Neural cell (in vitro differentiated cells): Measurements from ENCODE around the gene WFDC12. TPM values are rescaled to one million over a fixed set of nuclear protein-coding genes. Genes with fewer than 3 reads are reported as not detected.

ENCODE experiments used
- H2AFZ ChIP-seq: fragments of 200-600, 300-800 bp; sonication (generic), shearing (Covaris generic); 2 replicates; pipeline ENCODE4 v1.6.0; 2014; ENCODE audit warnings: low read depth, mild to moderate bottlenecking, antibody characterized with exemption, low read length, moderate library complexity
- H3F3A ChIP-seq: fragments of 200-600 bp; shearing (Covaris generic); 2 replicates; pipeline ENCODE4 v1.6.1; 2016; ENCODE audit warnings: mild to moderate bottlenecking, moderate library complexity, mixed read lengths, antibody characterized with exemption, low read length; ENCODE audit not compliant: insufficient read depth, poor library complexity, severe bottlenecking
- H3K27ac ChIP-seq: fragments of 200-600, 300-800 bp; sonication (generic), shearing (Covaris generic); 2 replicates; pipeline ENCODE4 v1.5.1; 2014; ENCODE audit warnings: mild to moderate bottlenecking, low read length, moderate library complexity
- H3K27me3 ChIP-seq: fragments of 300-800, 200-600 bp; sonication (generic), shearing (Covaris generic); 2 replicates; pipeline ENCODE4 v1.6.0; 2014; ENCODE audit warnings: mild to moderate bottlenecking, low read depth, low read length, moderate library complexity; ENCODE audit not compliant: insufficient read depth
- H3K36me3 ChIP-seq: fragments of 300-800, 200-600 bp; sonication (generic), shearing (Covaris generic); 2 replicates; pipeline ENCODE4 v1.5.1; 2014; ENCODE audit warnings: mild to moderate bottlenecking, antibody characterized with exemption, low read length, moderate library complexity; ENCODE audit not compliant: insufficient read depth
- H3K4me2 ChIP-seq: fragments of 300-800, 200-600 bp; sonication (generic), shearing (Covaris generic); 2 replicates; pipeline ENCODE4 v1.6.0; 2014; ENCODE audit warnings: mild to moderate bottlenecking, low read length
- H3K4me3 ChIP-seq: fragments of 300-800, 200-600 bp; sonication (generic), shearing (Covaris generic); 2 replicates; pipeline ENCODE4 v1.5.1; 2014; ENCODE audit warnings: mild to moderate bottlenecking, low read length, moderate library complexity
- H3K79me2 ChIP-seq: fragments of 200-600 bp; shearing (Covaris generic); replicated peaks from 2 replicates; pipeline ENCODE4 v1.6.0; 2014; ENCODE audit warnings: mild to moderate bottlenecking, low read length, moderate library complexity; ENCODE audit not compliant: insufficient read depth
- H3K9ac ChIP-seq: fragments of 300-800, 200-600 bp; sonication (generic), shearing (Covaris generic); 2 replicates; pipeline ENCODE4 v1.6.1; 2016; ENCODE audit warnings: mild to moderate bottlenecking, low read length, mixed read lengths
- H3K9me2 ChIP-seq: fragments of 200-600 bp; shearing (Covaris generic); 2 replicates; pipeline ENCODE4 v1.6.1; 2016; ENCODE audit warnings: mild to moderate bottlenecking, low read length, mixed read lengths; ENCODE audit not compliant: insufficient read depth
- H3K9me3 ChIP-seq: fragments of 200-600, 300-800 bp; sonication (generic), shearing (Covaris generic); 2 replicates; pipeline ENCODE4 v1.6.1; 2016; ENCODE audit warnings: mild to moderate bottlenecking, mixed run types, low read length, moderate library complexity, mixed read lengths
- H4K20me1 ChIP-seq: fragments of 200-600 bp; shearing (Covaris generic); 2 replicates; pipeline ENCODE4 v1.6.1; 2016; ENCODE audit warnings: mild to moderate bottlenecking, mixed run types; ENCODE audit not compliant: insufficient read depth
- EP300 ChIP-seq: fragments of 450-650 bp; conservative IDR thresholded peaks from 2 replicates; pipeline ENCODE4 v1.6.1; 2014; ENCODE audit warnings: antibody characterized with exemption, mild to moderate bottlenecking, moderate library complexity; ENCODE audit not compliant: poor library complexity, severe bottlenecking
- EZH2 ChIP-seq: fragments of 200-600, 300-800 bp; shearing (Covaris generic), sonication (generic); IDR thresholded peaks from 2 replicates; pipeline ENCODE4 v1.6.1; 2014; ENCODE audit warnings: antibody characterized with exemption, low read length, borderline replicate concordance, mild to moderate bottlenecking; ENCODE audit not compliant: insufficient read depth, poor library complexity, severe bottlenecking
- MXI1 ChIP-seq: fragments of 450-650 bp; conservative IDR thresholded peaks from 2 replicates; pipeline ENCODE4 v1.6.1; 2014; ENCODE audit warnings: antibody characterized with exemption, mild to moderate bottlenecking; ENCODE audit not compliant: poor library complexity, severe bottlenecking
- POLR2AphosphoS5 ChIP-seq: IDR thresholded peaks from 2 replicates; pipeline ENCODE4 v1.6.1; 2012
- RAD21 ChIP-seq: fragments of 450-650 bp; conservative IDR thresholded peaks from 2 replicates; pipeline ENCODE4 v1.6.1; 2014; ENCODE audit warnings: antibody characterized with exemption, mild to moderate bottlenecking, moderate library complexity
- SMC3 ChIP-seq: fragments of 450-650 bp; conservative IDR thresholded peaks from 2 replicates; pipeline ENCODE4 v1.6.1; 2014; ENCODE audit warnings: antibody characterized with exemption, mild to moderate bottlenecking, moderate library complexity; ENCODE audit not compliant: poor library complexity
- TAF1 ChIP-seq: IDR thresholded peaks from 2 replicates; pipeline ENCODE4 v1.6.1; 2012; ENCODE audit warnings: low read depth
- polyA plus RNA-seq: library from polyadenylated mRNA; depleted of rRNA; stranded (reverse); fragments of >200 nt; gene quantifications from 2 replicates; pipeline ENCODE4 v1.2.3, GENCODE V29; 2014
- TF ChIP-seq, protein P1 (sequence below): IDR thresholded peaks from 2 replicates; pipeline ENCODE4 v1.6.1; 2012; ENCODE audit warnings: borderline replicate concordance
- TF ChIP-seq, protein P2 (sequence below): fragments of 450-650 bp; IDR thresholded peaks from 2 replicates; pipeline ENCODE4 v1.5.1; 2014; ENCODE audit warnings: antibody characterized with exemption, mild to moderate bottlenecking, moderate library complexity; ENCODE audit not compliant: poor library complexity, severe bottlenecking

The WFDC12 gene
- polyA plus RNA-seq, 1 donor from 2014 or later, result not detected

DNA sequence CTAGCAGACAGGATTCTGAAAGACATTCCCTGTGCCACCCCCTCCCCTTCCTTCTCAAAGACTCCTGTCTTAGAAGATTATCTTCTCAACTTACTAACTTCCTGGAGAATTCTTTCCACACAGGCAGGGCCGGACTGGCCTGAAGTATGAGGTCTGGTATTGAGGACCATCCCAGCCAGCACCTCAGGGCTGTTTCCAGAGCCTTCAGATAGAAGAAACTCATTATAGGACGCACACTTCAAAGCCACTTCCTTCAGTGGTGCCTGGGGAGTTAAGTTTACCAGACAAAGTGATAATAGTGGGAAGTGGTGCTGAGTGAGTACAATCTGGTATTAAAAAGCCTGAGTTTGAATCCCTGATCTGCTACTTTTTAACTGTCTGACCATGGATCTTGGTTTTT, 39.0 kb downstream of the WFDC12 start:
- Histone ChIP-seq H3K4me2 (no peak overlapping the region), H2AFZ (no peak overlapping the region), H3K9me2 (no peaks in the 10 kb centered on the region), H3K36me3 (peaks cover 7% of the 10 kb centered on the region), H3K79me2 (no peaks in the 10 kb centered on the region), H3F3A (no peaks in the 10 kb centered on the region), H3K4me3 (no peak overlapping the region), H3K9me3 (no peaks in the 10 kb centered on the region), H3K9ac (no peak overlapping the region), H4K20me1 (no peaks in the 10 kb centered on the region), H3K27me3 (no peaks in the 10 kb centered on the region), H3K27ac (no peak overlapping the region)
- TF ChIP-seq SMC3 (no peak), EZH2 (no peak), TAF1 (no peak), RAD21 (no peak), MXI1 (no peak), EP300 (no peak), POLR2AphosphoS5 (no peak)
- TF ChIP-seq, protein P1, sequence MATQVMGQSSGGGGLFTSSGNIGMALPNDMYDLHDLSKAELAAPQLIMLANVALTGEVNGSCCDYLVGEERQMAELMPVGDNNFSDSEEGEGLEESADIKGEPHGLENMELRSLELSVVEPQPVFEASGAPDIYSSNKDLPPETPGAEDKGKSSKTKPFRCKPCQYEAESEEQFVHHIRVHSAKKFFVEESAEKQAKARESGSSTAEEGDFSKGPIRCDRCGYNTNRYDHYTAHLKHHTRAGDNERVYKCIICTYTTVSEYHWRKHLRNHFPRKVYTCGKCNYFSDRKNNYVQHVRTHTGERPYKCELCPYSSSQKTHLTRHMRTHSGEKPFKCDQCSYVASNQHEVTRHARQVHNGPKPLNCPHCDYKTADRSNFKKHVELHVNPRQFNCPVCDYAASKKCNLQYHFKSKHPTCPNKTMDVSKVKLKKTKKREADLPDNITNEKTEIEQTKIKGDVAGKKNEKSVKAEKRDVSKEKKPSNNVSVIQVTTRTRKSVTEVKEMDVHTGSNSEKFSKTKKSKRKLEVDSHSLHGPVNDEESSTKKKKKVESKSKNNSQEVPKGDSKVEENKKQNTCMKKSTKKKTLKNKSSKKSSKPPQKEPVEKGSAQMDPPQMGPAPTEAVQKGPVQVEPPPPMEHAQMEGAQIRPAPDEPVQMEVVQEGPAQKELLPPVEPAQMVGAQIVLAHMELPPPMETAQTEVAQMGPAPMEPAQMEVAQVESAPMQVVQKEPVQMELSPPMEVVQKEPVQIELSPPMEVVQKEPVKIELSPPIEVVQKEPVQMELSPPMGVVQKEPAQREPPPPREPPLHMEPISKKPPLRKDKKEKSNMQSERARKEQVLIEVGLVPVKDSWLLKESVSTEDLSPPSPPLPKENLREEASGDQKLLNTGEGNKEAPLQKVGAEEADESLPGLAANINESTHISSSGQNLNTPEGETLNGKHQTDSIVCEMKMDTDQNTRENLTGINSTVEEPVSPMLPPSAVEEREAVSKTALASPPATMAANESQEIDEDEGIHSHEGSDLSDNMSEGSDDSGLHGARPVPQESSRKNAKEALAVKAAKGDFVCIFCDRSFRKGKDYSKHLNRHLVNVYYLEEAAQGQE, result no peak
- TF ChIP-seq, protein P2, sequence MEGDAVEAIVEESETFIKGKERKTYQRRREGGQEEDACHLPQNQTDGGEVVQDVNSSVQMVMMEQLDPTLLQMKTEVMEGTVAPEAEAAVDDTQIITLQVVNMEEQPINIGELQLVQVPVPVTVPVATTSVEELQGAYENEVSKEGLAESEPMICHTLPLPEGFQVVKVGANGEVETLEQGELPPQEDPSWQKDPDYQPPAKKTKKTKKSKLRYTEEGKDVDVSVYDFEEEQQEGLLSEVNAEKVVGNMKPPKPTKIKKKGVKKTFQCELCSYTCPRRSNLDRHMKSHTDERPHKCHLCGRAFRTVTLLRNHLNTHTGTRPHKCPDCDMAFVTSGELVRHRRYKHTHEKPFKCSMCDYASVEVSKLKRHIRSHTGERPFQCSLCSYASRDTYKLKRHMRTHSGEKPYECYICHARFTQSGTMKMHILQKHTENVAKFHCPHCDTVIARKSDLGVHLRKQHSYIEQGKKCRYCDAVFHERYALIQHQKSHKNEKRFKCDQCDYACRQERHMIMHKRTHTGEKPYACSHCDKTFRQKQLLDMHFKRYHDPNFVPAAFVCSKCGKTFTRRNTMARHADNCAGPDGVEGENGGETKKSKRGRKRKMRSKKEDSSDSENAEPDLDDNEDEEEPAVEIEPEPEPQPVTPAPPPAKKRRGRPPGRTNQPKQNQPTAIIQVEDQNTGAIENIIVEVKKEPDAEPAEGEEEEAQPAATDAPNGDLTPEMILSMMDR, result no peak

DNA sequence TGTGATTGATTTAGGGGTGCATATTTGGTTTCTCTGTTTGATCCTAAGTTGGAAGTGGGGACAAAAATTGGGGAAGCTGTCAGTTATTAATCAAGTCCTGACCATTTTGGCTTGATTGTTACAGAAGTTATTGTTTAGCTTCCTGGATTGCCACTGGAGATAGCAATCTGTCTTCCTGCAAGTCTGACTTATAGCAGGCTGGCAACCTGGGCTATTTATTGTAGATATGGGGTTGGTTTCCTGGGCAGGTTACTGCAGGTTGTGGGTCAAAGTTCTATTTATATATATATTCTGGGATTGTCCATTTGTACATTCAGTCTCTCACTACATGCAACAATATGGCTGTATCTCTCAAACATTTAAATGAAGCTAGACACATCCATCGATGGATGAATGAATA, 41.1 kb downstream of the WFDC12 start:
- Histone ChIP-seq H3K4me2 (no peak overlapping the region), H2AFZ (no peak overlapping the region), H3K9ac (no peak overlapping the region), H4K20me1 (no peaks in the 10 kb centered on the region), H3F3A (no peaks in the 10 kb centered on the region), H3K4me3 (no peak overlapping the region), H3K9me2 (no peaks in the 10 kb centered on the region), H3K27me3 (no peaks in the 10 kb centered on the region), H3K36me3 (peaks cover 7% of the 10 kb centered on the region), H3K27ac (no peak overlapping the region), H3K79me2 (no peaks in the 10 kb centered on the region), H3K9me3 (no peaks in the 10 kb centered on the region)
- no peak for TF ChIP-seq EZH2
- TF ChIP-seq, protein P2, result no peak
